Measurements from ENCODE around the gene NR1I2.

DNA sequence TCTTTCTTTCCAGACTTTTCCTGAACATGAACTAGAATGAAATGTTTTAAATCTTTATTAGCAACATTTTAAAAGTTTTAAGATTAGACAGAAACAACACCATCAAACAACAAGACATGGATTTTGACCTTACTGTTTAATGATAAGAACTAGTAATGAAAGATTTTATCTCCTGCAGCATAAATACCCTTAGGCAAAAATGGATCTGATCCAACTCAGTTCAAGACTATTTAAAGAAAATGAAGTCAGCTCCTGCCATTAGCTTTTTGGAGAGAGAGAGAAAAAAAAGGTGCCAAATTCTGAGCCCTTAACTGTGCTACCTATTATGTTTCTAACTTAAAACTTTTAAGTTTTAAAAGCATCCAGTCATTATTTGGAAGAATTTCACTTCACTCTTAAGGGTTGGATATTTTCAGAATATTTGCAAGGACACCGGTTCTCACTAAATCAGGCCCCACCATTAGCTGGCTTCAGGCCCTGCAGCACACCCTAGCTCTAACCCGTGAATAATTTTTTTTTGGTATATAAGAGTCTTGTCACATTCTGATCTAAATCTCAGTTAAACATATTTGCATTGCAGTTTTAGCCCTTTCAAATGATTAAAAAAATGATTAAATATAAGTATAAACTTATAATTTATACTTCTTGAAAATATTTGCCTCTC lies 60.0 kb downstream of the NR1I2 start:
- TF ChIP-seq, protein P1, sequence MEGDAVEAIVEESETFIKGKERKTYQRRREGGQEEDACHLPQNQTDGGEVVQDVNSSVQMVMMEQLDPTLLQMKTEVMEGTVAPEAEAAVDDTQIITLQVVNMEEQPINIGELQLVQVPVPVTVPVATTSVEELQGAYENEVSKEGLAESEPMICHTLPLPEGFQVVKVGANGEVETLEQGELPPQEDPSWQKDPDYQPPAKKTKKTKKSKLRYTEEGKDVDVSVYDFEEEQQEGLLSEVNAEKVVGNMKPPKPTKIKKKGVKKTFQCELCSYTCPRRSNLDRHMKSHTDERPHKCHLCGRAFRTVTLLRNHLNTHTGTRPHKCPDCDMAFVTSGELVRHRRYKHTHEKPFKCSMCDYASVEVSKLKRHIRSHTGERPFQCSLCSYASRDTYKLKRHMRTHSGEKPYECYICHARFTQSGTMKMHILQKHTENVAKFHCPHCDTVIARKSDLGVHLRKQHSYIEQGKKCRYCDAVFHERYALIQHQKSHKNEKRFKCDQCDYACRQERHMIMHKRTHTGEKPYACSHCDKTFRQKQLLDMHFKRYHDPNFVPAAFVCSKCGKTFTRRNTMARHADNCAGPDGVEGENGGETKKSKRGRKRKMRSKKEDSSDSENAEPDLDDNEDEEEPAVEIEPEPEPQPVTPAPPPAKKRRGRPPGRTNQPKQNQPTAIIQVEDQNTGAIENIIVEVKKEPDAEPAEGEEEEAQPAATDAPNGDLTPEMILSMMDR (IDR thresholded peaks at IDR 0.05; ENCODE audit: extremely low read depth in 1 of 2, insufficient read depth in 1 of 2, low read depth in 1 of 2, low read length in 2 of 2): no peak
- TF ChIP-seq EZH2 (IDR thresholded peaks at IDR 0.05; ENCODE audit: borderline replicate concordance, low read depth, low read length, severe bottlenecking): no peak
- no peak for TF ChIP-seq POLR2A (IDR thresholded peaks at IDR 0.05; ENCODE audit: low read depth, low read length)
- no peak for TF ChIP-seq POLR2AphosphoS5 (IDR thresholded peaks at IDR 0.05; ENCODE audit: insufficient read depth, low read depth, low read length)
- TF ChIP-seq MYC (IDR thresholded peaks at IDR 0.05; ENCODE audit: low read depth, low read length): no peak
- TF ChIP-seq, protein P2, sequence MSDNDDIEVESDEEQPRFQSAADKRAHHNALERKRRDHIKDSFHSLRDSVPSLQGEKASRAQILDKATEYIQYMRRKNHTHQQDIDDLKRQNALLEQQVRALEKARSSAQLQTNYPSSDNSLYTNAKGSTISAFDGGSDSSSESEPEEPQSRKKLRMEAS (IDR thresholded peaks at IDR 0.05; ENCODE audit: insufficient read depth, insufficient read length): no peak
- no peak for TF ChIP-seq JUN (IDR thresholded peaks at IDR 0.05; ENCODE audit: borderline replicate concordance, insufficient read depth, insufficient read length, low read depth)
- no peak for TF ChIP-seq FOS (IDR thresholded peaks at IDR 0.05; ENCODE audit: borderline replicate concordance, insufficient read depth, low read length)
- no peak for TF ChIP-seq GATA2 (IDR thresholded peaks at IDR 0.05; ENCODE audit: insufficient read depth, insufficient read length, low read depth, low read length)
